HG03520 (cell line): ENCODE results near the gene CCDC30.
"Not testable (repeated sequence)": the region's sequence is repeated elsewhere in the genome, so short reads cannot be mapped to it uniquely, and the experiment has no call there.

Experiments used
- ATAC-seq: cut with Tn5 transposase; IDR thresholded peaks from one replicate; pipeline ENCODE4 v1.9.1; 2021; ENCODE audit warnings: mild to moderate bottlenecking, moderate library complexity; ENCODE audit not compliant: unreplicated experiment

Gene CCDC30

DNA sequence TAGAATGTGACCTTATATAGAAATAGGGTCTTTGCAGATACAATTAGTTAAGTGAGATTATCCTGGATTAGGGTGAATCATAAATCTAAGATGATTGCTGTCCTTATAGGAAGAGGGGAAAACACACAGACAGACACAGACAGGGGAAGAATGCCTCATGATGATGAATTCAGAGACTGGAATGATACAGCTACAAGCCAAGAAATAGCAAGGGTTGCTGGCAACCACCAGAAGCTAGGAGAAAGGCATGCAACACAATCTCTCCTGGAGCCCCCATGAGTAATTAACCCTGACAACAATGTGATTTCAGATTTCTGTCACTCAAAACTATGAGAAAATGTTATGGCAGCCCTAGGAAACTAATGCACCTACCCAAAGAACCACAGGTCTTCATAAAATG is 176.0 kb downstream of the CCDC30 start:
- no peak for ATAC-seq

- no peak for ATAC-seq
These were observed 183.0 kb downstream of the CCDC30 start for GRCh38 chr1:42646056-42646455.

- ATAC-seq: no peak
These were observed 194.1 kb downstream of the CCDC30 start for GRCh38 chr1:42657201-42657600.

GRCh38 chr1:42657981-42658876 is 195.1 kb downstream of the CCDC30 start, which contains the start of gene PPIH:
PPIH (plus strand) TSS chr1:42658423; CDS start chr1:42658447, 24 bp downstream.
- peak; percentile 93 for ATAC-seq

DNA sequence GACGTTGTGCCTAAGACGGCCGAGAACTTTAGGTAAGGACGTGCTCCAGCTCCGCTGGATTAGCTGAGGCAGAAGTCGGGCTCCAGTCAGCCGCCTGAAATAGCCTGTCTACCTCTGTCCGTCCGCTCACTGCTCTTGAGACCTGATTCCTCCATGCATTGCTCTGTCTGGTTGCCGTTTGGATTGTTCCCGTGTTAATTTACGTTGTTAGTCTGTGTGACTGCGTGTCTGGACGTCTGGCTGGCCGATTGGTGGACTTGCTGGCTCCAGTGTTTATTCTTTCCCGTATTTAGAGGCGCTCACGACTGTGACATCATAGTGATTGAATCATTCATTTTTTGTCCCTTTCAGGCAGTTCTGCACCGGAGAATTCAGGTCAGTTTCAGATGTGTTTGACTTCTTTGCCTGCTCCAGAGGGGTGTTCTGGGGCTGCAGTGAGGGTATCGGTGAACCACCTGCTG is 195.8 kb downstream of the CCDC30 start:
- no peak for ATAC-seq

- no peak for ATAC-seq
These were observed 197.9 kb downstream of the CCDC30 start for GRCh38 chr1:42660907-42661500.

GRCh38 chr1:42669936-42670335 is 206.8 kb downstream of the CCDC30 start:
- ATAC-seq: no peak

DNA sequence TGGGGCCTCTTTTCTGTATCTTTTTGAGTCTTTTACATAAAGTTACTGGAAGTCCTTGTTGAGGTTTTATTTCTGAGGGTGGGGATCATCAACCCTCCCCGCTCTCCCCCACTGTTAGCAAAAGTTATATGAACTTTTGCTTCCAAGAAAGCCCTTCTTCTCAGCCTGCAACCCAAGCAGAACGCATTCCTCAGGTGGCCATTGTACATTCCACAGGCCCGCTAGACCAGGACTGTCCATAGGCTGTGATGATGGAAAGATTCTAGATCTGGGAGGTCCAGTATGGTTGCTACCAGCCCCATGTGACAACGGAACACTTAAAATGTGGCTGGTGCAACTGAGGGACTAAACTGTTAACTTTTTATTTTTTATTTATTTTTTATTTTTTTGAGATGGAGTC is 207.3 kb downstream of the CCDC30 start:
- ATAC-seq: no peak

DNA sequence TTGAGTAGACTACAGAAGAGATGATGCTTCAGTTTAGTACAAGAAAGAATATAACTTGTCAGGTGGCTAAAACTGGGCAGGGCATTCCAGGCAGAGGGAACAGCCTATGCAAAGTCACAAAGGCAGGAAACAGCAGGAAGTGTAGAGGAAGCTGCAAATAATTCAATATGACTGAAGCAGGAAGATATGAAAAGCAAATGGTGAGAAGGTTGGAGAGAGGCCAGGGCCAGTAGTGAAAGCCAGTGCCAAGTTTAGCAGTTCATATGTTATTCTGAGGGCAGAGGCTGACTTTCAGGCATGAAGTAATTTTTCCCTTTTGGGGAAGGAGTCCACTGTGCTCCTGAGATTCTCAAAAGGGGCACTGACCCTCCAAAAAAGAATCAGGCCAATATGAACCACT is 211.1 kb downstream of the CCDC30 start:
- ATAC-seq: no peak

DNA sequence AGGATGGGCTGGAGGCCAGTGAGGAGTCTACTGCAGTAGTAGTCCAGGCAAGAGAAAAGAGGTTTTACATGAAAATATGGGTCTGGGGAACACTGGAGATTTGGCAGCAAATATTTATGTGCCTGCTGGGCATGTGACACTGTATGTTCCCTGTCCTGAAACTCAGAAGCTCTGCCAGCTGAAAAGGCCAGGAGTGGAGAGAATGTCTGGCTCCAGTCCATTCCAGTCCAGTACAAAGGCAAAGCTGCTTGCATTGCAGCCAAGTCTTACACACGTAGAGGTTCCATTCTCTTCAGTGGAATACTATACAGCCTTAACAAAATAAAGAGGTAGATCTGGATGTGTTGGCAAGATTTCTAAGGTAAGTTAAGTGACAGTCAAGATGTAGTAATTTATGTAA is 211.6 kb downstream of the CCDC30 start:
- no peak for ATAC-seq

- ATAC-seq: no peak
These were observed 212.4 kb downstream of the CCDC30 start for GRCh38 chr1:42675467-42675866.

- no peak for ATAC-seq
These were observed 213.5 kb downstream of the CCDC30 start for GRCh38 chr1:42676534-42677087.

- ATAC-seq: no peak
These were observed 216.4 kb downstream of the CCDC30 start for GRCh38 chr1:42679364-42679983.

DNA sequence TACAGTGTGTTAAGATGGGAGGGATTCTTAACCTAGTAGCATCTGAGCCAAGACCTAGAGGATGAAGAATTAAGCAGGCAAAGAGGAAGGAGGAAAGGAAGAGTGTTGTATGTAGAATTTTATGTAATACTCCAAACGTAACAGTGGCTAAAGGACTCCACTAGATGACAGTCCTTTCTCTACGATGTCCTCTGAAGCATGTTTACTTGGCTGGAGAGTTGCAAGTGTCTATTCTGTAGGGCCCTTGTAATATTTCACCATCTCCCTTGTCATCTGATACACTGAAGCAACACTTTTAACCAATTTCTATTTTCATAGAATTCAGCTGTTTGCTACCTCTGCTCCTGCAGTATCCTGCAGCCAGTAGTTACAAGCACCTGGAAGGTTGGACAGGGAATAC is 217.0 kb downstream of the CCDC30 start:
- ATAC-seq: no peak

DNA sequence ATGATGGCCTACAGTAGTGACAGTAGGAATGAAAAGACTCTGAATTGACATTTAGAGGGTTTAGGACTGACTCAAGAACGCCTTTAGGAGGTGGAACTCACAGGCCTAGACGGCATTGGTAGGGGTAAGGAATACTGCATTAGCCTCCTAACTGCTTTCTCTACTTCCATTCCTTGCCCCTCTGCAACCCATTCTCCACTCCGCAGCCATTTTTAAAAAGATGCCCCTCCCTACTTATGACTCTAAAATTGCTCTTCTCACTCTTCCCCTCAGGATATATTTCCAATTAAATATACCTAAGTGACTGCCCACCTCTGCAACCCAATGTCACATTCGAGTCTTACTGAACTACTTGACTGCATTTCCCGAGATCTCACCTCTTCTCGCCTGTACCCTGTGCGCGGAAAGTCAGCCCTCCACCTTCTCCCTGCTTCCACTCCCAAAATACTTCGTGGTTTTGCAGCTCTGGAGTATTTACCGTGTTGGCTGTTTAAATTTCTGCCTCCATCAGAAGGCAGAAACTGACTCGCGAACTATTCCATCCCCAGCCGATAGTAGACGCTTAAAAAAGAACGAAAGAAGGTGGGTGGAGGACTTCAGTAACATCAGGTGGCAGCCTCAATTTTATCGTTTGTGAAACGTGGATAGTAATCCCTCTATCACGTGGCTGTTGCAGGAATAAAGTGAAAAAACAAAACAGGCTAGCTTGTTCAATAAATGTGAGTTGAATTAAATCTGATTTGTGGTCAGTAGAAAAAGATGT is 218.0 kb downstream of the CCDC30 start:
- ATAC-seq: no peak

DNA sequence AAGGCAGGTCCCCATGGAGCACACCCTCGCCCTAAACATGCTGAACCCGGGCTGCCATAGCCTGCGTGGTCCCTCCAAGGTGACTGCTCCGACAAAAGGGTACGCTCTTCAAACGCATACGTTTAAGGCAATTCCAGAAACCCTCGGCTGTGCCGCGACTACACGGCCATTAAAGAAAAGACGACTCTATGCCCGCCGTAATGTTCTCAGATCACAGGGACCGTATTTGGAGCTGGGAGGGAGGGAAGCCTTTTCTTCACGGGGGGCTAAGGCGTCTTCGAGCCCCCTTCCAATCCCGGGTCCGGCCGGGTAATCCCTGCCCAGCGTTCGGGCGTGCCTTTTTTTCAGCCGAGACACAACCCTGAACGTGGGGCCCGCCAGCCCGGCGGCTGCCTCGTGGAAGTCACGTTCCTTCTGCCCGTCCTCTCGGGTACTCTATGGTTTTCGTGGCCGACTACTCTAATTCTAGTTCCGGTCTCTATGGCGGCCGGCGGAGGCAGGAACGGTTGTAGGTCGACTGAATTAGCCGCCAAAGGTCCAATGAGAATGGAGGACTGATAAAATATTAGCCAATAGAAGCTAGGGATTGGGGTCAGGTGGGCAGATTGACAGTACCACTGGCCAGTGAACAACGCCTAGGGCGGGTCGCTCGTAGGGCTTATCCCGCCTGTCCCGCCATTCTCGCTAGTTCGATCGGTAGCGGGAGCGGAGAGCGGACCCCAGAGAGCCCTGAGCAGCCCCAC is 218.8 kb downstream of the CCDC30 start, which contains the start of gene YBX1:
TSS of gene YBX1 (plus strand) at position 678 of the 743 bp plus-strand sequence. CDS start 148 bp downstream, outside the sequence.
- ATAC-seq: peak; percentile 86

DNA sequence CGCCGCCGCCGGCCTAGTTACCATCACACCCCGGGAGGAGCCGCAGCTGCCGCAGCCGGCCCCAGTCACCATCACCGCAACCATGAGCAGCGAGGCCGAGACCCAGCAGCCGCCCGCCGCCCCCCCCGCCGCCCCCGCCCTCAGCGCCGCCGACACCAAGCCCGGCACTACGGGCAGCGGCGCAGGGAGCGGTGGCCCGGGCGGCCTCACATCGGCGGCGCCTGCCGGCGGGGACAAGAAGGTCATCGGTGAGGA is 219.3 kb downstream of the CCDC30 start:
- ATAC-seq: not testable (repeated sequence)

- ATAC-seq: peak; percentile 30
These were observed 219.8 kb downstream of the CCDC30 start for GRCh38 chr1:42682739-42683531.

DNA sequence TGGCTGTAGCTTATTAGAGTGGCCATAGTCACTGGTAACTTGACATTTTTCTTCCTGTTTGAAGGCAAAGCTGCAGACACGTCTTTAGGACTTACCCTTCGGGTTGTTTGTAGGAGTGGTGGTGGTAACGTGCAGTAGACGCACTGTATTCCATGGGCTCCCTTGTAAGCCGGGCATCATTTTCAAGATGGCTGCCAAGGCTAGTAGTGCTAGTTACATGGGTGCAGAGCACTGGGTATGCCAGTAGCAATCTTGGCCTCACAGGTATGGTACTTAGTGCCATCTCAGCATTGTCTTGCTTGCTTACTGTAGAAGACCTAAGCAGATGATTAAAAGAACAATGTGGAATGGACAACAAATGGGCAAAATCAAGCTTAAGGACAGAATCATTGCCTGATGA is 221.1 kb downstream of the CCDC30 start:
- no peak for ATAC-seq
